Globus pallidus (tissue), 1 donor: ENCODE measurements around the gene SLC44A2.

ENCODE experiments used
- DNase-seq: peaks from one replicate; pipeline ENCODE4 v3.0.0-alpha.2; 2015; ENCODE audit warnings: low spot score

SLC44A2 gene

GRCh38 chr19:10625003-10625761 is at the start of gene SLC44A2:
SLC44A2 (plus strand) TSS chr19:10625553; CDS start chr19:10625634, 81 bp downstream.
- peak; percentile 85 for DNase-seq

- no peak for DNase-seq
Measured at GRCh38 chr19:10577951-10578350, 47.4 kb upstream of the SLC44A2 start.

- peak; percentile 91 for DNase-seq
Measured at GRCh38 chr19:10580979-10581631, 44.2 kb upstream of the SLC44A2 start.

GRCh38 chr19:10582091-10582490 is 43.3 kb upstream of the SLC44A2 start:
- no peak for DNase-seq

GRCh38 chr19:10583036-10583776 is 42.1 kb upstream of the SLC44A2 start:
- no peak for DNase-seq

DNA sequence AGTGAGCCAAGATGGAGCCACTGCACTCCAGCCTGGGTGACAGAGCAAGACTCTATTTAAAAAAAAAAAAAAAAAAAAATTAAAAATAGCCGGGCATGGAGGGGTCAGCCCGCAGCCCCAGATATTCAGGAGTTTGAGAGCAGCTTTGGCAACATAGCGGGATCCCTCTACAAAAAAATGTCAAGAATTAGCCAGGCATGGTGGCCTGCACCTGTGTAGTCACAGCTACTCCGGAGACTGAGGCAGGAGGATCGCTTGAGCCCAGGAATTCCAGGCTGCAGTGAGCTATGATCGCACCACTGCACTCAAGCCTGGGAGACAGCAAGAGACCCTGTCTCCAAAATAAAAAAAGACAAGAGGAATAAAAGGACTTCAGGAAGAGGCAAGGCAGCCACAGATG is 39.0 kb upstream of the SLC44A2 start:
- no peak for DNase-seq

DNA sequence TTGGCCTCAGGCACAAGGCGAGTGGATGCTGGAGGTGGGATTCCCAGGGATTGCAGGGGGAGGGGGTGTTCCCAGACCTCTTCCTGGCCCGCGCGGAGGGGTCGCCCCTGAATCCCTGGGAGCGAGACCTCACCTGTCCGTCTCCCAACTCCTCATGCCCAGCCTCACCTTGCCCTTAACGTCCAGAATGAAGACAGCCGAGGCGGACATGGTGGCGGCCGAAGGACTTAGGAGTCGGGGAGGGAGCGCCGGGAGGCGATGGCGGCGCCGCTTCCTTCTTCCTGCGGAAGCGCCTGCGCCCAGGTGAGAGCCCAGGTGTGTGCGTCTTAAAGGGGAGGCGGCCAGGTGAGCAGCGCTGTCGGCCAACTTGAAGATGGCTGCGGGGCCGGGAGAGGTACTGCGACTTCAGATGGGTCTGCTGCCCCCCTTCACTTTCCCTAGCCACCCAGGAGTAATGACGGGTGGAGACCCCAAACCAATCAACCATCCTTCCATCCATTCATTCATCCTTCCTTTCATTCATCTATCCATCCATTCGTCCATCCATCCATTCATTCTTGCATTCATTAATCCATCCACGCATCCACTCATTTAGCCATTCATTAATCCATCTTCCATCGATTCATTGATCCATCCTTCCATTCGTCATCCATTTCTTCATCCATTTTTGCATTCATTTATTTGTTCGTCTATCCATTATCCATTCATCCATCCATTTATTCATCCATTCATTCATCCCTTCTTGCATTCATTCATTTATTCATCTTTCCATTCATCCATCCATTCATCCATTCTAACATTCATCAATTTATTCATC is 38.1 kb upstream of the SLC44A2 start, which contains the start of gene AP1M2:
AP1M2 (minus strand) TSS at position 291 of the 817 bp plus-strand sequence; CDS start at position 210, 81 bp downstream.
- DNase-seq: no peak

- no peak for DNase-seq
Measured at GRCh38 chr19:10587839-10588150, 37.6 kb upstream of the SLC44A2 start.

- no peak for DNase-seq
Measured at GRCh38 chr19:10593148-10593547, 32.2 kb upstream of the SLC44A2 start.

DNA sequence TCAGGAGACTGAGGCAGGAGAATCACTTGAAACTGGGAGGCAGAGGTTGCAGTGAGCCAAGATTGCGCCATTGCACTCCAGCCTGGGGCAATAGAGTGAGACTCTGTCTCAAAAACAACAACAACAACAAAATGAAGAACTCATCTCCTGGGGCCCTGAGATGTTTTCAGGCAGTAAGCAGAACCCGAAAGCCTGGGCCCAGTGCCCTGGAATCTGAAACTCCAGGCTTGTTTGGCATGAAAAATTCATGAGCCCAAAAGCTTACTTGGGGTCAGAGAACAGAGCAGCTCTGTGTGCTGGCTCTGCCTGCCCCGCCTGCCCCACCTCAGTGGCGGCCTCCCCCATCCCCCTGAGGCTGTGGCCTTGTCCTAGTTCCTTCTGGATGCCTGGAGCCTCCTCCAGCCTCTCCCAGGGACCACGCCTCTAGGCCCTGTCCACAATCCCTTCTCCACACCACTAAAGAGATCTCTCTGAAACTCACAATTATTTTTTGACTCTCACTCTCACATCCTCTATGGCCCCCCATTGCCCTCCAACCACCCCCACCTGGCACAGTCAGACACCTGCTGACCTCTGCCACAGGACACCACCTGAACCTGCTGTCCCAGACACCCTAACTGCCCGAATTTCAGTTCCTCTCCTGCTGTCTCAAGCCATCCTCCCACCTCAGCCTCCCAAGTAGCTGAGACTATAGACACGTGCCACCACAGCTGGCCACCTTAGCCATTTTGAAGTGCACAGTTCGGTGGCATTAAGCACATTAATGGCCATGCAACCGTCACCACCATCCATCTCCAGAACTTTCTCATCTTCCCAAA is 31.3 kb upstream of the SLC44A2 start:
- DNase-seq: peak; percentile 68

- no peak for DNase-seq
Measured at GRCh38 chr19:10600149-10600548, 25.2 kb upstream of the SLC44A2 start.

- no peak for DNase-seq
Measured at GRCh38 chr19:10601999-10602329, 23.4 kb upstream of the SLC44A2 start.

DNA sequence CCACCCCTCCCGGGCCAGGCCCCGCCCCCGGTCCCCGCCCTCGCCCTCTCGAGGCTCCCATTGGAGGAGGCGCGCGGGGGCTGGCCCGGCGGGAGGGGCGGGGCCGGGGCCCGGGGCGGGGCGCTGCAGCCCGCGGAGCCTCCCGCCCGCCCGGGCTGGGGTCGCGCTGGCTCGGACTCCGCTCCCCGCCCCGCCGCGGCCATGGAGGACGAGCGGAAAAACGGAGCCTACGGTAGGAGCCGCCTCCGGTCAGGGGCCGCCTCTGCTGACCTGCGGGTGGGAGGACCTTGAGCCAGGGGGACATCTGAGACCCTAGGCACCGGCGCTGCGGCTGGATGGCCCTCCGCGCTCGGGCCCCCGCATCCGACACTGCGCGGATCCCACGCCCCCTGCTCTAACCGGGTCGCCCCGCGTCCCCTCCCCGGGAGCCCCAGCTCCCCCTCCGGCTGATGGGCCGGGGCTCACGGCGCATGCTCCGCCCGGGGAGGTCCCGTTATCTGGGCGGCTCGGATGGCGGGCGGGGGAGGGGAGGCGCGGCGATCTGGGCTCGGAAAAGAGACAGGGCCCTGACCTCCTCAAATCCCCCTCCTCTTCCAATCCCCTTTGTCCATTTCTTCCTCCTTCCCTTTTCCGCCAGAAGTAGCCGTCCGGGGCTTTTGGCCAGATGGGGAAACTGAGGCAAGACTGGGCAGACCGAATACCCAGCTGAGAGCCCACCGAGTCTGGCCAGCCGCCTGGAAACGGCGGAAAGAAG is 22.8 kb upstream of the SLC44A2 start:
- peak; percentile 78 for DNase-seq

GRCh38 chr19:10603084-10603872 is 22.1 kb upstream of the SLC44A2 start:
- peak; percentile 13 for DNase-seq

DNA sequence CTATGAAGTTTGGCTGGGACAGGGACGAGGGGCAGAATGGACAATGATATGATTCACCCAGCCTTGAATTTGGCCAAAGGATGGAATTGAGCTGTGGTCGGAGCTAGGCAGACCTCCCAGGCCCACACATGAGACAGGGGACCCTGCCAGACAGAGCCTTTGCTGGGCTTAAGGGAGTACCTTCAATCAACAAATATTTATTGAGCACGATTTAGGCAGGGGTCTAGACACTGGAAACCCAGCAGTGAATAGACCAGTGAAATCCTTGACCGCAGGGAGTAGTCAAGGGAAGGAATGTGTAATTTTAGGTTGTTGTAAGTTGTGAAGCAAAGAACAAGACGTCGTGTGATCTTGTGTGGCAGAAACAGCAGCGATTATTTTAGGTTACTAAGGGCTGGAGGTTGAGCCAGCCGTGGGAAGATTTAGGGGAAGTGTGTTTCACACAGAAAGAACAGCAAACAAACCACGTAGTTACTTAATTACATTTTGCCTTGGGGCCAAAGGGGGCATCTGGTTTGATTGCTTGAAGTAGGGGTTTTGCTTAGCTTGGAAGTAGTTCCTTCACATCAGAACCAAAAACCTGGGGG is 21.4 kb upstream of the SLC44A2 start:
- peak; percentile 35 for DNase-seq

- no peak for DNase-seq
Measured at GRCh38 chr19:10604460-10604980, 20.8 kb upstream of the SLC44A2 start.

- DNase-seq: no peak
Measured at GRCh38 chr19:10611907-10612306, 13.4 kb upstream of the SLC44A2 start.

- DNase-seq: peak; percentile 75
Measured at GRCh38 chr19:10612499-10613119, 12.7 kb upstream of the SLC44A2 start.
